Measurements from ENCODE around the gene PRAMEF12. TPM values are rescaled to one million over a fixed set of nuclear protein-coding genes. Genes with fewer than 3 reads are reported as not detected.
"Not testable (repeated sequence)": the region's sequence is repeated elsewhere in the genome, so short reads cannot be mapped to it uniquely, and the experiment has no call there.

The PRAMEF12 gene
- total RNA-seq, 1 experiment from 2014 or later: not detected

DNA sequence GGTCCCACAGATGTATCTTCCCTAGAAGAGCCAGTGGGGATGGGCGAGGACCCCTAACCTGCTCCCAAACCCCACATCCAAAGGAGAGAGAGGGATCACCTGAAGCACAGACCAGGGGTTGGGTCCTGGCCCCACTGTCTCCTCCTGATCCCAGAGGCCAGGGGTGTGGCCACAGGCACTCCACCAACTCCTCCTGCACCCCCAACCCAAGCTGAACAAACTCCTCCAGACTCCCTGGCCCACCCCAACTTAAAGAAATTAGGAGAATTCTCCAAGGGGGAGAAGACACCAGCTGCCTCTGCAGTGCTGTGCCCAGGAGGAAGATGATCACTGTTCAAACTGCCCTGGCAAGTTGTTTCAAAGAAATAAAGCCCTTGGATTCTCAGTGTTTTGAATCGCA, 4.5 kb upstream of the PRAMEF12 start:
- in situ Hi-C loops (cut with HindIII; ENCODE audit: low sequenced_read_pairs): no loop called here

DNA sequence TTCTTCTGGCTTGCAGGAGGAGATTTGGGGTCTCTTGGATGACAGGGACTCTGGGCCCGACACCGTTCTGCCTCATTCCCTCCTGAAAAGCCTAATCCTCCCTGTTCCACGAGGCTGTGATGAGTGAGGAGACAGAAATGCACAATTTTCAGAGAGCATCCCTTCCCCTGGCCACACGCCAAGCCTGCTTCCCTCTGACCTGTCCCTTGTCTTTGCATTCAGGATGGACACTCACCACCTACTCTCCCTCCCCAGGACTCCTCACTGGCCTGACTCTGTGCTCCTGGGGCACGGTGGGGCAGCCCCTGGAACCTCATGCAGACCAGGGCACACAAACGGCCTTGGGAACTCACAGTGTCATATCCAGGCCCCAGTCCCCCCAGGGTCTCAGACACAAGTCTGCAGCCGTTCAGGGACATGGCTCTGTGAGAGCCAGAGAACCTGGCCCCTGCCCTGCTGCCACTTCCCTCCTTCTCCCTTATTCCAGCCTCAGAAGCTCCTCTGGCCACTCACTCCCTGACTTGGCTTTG, 3.5 kb upstream of the PRAMEF12 start:
- in situ Hi-C loops (cut with HindIII; ENCODE audit: low sequenced_read_pairs): no loop called here
- no peak for DNase-seq (ENCODE audit: low spot score)

More for the DNA sequence above, 4.5 kb upstream of the PRAMEF12 start:
- no peak for DNase-seq (ENCODE audit: low spot score)

DNA sequence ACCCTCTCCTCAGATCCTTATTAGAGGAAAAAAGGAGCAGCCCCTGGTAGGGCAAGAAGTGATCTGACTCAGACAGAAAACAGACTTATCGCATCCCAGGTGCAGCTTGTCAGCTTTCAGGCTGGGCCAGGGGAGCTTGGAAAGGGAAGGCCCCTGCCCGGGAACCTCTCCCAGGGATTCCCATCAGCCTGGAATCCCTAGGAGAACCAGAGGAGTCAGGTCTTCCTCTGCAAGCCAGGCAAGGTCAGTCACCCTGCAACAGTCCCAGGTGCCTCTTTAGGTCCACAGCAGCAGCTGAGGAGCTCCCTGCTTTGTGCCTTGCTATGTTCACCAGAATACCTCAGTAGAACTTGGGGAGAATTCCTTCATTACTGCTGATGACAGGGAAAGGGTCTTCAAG, 2.9 kb upstream of the PRAMEF12 start:
- in situ Hi-C loops (cut with HindIII; ENCODE audit: low sequenced_read_pairs): no loop called here
- no peak for DNase-seq (ENCODE audit: low spot score)

DNA sequence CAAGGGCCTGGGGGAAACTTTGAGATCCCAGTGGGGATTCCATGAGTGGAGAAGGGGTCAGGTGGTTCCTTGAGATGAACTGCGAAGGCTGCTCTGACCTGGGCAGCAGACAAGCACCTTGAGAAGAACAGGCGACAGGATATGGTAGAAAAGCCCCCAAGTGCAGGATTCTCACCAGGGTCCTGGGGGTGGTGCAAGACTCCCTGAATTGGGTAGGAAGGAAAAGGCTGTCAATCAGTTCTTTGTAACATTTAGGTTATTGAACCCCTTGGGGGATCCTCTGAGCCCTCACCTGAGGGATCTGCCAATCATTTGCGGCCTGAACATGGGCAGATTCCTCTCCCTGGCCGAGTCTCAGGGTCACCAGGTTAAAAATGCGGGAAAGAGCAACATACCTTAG, 2.4 kb upstream of the PRAMEF12 start:
- no peak for DNase-seq (ENCODE audit: low spot score)
- in situ Hi-C loops (cut with HindIII; ENCODE audit: low sequenced_read_pairs): no loop called here

DNA sequence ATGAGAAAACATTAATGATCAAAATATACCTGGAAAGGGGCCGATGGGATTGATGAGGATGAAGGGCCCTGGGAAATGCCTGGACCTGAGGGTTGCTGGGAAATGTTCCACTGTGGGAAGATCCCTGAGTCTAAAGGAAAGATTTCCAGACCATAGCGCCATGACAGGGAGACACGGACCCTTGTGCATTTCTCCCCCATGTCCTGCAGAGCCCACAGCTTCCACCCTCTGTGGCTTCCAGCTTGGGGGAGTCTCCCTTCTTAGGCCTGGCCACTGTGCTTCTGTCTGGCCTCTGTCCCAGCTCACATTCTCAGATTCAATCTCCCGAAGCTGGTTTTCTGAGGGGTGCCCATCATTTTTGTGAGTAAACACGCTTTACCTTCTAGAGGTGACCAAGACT, 1.0 kb upstream of the PRAMEF12 start:
- no peak for DNase-seq (ENCODE audit: low spot score)
- in situ Hi-C loops (cut with HindIII; ENCODE audit: low sequenced_read_pairs): no loop called here

DNA sequence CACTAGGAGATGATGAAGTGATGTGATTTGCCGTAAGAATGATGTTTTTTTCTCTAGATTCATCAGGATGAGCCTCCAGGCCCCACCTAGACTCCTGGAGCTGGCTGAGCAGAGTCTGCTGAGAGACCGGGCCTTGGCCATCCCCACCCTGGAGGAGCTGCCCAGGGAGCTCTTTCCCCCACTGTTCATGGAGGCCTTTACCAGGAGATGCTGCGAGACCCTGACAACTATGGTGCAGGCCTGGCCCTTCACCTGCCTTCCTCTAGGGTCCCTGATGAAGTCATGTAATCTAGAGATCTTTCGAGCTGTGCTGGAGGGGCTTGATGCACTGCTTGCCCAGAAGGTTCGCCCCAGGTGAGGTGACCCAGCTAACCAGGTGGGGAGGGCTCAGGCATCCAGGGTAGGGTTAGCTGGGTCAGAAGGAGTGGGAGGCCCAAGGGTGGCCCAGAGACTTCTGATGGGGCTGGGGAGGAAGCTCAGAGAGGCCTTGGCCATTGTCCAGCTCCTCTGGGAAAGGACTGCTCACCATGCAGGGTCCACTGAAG, 1.3 kb downstream of the PRAMEF12 start:
- in situ Hi-C loops (cut with HindIII; ENCODE audit: low sequenced_read_pairs): no loop called here
- DNase-seq (ENCODE audit: low spot score): no peak

DNA sequence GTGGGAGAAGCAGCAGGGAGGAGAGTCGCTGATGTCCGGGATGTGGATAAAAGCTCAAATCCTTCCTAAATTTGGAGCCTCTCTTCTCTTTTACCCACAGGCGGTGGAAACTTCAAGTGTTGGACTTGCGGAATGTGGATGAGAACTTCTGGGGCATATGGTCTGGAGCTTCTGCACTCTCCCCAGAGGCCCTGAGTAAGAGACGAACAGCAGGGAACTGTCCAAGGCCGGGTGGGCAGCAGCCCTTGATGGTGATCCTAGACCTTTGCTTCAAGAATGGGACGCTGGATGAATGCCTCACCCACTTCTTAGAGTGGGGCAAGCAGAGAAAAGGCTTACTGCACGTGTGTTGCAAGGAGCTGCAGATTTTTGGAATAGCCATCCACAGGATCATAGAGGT, 1.9 kb downstream of the PRAMEF12 start:
- no peak for DNase-seq (ENCODE audit: low spot score)
- in situ Hi-C loops (cut with HindIII; ENCODE audit: low sequenced_read_pairs): no loop called here

DNA sequence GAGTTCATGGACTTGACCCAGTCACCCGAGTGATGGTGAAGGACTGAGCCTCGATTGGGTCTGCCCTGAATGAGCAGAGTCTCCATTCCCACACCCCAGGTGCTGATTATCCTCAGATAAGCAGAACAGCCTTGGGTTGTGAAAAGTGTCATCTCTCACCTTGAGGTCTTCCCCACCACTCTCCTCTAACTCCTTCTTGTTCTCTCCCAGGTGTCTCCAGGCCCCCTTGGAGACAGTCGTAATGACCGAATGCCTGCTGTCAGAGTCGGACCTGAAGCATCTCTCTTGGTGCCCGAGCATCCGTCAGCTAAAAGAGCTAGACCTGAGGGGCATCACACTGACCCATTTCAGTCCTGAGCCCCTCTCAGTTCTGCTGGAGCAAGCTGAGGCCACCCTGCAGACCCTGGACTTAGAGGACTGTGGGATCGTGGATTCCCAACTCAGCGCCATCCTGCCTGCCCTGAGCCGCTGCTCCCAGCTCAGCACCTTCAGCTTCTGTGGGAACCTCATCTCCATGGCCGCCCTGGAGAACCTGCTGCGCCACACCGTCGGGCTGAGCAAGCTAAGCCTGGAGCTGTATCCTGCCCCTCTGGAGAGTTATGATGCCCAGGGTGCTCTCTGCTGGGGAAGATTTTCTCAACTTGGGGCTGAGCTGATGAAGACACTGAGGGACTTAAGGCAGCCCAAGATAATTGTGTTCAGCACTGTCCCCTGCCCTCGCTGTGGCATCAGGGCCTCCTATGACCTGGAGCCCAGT, 3.4 kb downstream of the PRAMEF12 start:
- in situ Hi-C loops (cut with HindIII; ENCODE audit: low sequenced_read_pairs): no loop called here
- no peak for DNase-seq (ENCODE audit: low spot score)

DNA sequence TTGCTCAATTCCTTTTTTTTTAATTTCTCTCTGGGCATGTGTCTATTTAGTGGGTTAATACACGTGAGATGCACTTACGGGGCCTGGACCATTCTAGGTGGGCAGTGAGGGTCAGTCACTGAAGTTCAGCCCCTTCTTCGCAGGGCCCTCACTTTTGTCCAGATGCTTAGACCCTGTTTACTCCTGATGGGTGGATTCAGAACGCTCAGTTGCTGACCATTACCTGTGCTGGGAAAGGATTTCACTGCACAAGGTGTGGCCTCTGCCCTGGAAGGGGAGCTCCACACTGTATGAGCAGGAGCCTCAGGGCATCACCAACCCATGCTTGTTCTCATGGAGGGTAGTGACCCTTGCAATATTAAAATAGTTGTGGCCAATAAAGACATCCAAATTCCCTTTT, 4.5 kb downstream of the PRAMEF12 start:
- in situ Hi-C loops (cut with HindIII; ENCODE audit: low sequenced_read_pairs): no loop called here
- no peak for DNase-seq (ENCODE audit: low spot score)

DNA sequence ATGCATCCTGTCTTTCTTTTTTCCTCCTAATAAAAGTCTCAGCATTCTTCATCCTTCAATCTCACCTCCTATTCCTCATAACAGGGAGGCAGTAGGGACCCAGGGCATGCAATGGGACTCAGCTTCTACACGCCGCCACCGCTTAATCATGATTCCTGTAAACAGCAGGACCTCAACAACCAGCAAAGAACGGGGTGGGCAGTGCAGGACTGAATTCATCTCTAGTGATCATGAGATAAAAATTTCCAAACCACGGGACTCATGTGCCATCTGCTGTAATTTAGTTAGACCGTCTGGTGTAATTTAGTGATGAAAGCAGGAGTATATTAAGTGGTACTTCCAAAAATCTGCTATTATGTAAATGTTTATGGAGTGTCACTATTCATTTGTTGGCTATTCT, 5.4 kb downstream of the PRAMEF12 start:
- in situ Hi-C loops (cut with HindIII; ENCODE audit: low sequenced_read_pairs): no loop called here
- DNase-seq (ENCODE audit: low spot score): peak; percentile 13

DNA sequence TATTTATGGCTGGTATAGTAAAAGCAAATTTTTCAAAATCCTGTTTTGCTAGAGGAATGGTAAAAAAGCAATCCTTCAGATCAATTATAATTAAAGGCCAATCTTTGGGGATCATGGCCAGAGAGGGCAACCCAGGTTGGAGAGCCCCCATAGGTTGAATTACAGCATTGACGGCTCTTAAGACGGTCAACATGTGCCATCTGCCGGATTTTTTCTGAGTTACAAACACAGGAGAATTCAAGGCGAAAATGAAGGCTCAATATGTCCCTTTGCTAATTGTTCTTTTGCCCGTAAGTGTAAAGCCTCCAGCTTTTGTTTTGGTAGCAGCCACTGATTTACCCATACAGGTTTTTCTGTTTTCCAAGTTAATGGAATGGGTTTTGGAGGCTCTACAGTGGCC, 8.0 kb downstream of the PRAMEF12 start:
- DNase-seq (ENCODE audit: low spot score); in situ Hi-C loops (cut with HindIII; ENCODE audit: low sequenced_read_pairs): not testable (repeated sequence)

DNA sequence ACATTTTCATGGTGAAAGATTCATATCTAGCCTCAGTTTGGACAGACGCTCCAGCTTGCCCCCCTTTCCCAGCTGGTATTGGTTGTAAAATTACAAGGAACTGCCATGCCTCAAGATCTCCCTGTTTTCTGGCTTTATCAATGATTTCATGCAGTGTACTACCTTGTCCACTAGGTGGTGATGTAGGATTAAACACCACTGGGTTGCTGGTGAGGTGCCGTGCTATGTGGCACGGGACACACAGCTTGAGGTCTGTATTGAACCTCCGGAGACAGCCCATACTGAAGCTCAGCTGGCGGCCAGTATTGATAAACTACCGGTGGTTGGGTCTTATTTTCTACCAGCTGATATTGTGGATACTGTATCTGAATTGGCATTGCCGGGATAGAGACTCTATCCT, 10.2 kb downstream of the PRAMEF12 start:
- in situ Hi-C loops (cut with HindIII; ENCODE audit: low sequenced_read_pairs); DNase-seq (ENCODE audit: low spot score): not testable (repeated sequence)

DNA sequence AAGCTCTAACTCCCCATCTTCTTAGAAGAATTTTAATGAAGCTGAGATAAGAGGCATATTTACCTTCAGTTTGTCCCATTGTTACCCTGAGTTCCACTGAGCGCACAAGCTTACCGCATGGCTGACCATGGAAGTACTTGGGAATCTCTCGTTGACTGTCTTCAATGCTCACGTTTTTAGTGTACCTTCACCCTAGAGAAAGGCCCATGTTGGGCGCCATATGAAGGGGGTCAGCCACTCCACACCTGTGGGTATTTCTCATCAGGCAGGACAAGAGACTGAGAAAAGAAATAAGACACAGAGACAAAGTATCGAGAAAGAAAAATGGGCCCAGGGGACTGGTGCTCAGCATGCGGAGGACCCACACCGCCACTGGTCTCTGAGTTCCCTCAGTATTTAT, 11.2 kb downstream of the PRAMEF12 start:
- in situ Hi-C loops (cut with HindIII; ENCODE audit: low sequenced_read_pairs); DNase-seq (ENCODE audit: low spot score): not testable (repeated sequence)

DNA sequence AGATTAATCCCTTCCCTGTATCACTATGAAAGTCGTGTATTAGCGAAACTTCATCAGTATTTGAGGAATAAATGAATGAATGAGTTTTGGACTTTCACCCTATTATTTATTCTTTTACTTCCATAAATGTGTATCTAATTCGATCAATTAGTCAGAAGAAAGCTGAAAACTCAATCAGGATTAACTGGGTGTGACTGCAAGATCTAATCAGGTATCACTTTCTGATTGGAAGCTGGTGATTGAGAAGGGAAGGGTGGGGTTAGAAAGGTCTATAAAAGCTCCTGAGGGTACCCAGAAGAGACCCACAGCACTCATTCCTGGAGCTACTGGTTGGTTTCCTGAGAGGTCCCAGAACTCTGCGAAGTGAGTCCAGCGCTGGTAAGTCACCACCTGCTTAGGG, 17.6 kb downstream of the PRAMEF12 start, which contains the start of gene PRAMEF1:
PRAMEF1 (plus strand) TSS at position 301 of the 400 bp plus-strand sequence. CDS start 1,831 bp downstream, outside the sequence.
- DNase-seq (ENCODE audit: low spot score); in situ Hi-C loops (cut with HindIII; ENCODE audit: low sequenced_read_pairs): not testable (repeated sequence)

DNA sequence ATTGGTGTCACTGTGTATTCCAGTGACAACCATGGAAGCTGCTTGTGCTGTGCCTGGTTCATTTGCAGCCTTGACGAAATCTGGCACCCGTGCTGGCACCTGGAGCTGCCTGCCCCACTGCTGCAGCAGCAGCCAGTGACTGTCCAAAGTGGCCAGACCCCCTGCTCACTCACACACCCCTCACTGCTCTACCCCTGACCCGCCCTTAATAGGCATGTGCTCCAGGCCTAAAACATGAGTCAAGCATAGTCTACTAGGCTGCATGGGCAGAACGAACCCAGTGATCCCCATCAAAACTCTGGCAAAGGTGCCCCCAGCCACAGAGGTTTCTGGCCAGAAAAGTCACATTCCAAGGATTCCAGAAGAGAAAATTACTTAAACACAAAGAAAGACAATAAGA, 25.4 kb downstream of the PRAMEF12 start:
- no peak for DNase-seq (ENCODE audit: low spot score)
- in situ Hi-C loops (cut with HindIII; ENCODE audit: low sequenced_read_pairs): no loop called here

DNA sequence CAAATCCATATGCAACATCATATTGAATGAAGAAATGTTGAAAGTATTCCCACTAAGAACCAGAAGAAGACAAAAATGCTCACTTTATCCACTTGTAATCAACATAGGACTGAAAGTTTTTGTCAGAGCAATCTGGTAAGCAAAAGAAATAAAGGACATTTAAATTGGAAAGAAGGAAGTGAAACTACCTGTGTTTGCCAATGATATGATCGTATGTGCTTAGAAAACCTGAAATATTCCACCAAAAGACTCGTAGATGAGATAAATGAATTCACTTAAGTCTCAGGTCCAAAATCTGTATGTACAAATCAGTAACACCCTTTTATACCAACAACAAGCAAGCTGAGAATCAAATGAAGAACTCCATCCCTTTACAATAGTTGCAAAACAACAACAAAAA, 26.2 kb downstream of the PRAMEF12 start:
- in situ Hi-C loops (cut with HindIII; ENCODE audit: low sequenced_read_pairs): no loop called here
- DNase-seq (ENCODE audit: low spot score): no peak

DNA sequence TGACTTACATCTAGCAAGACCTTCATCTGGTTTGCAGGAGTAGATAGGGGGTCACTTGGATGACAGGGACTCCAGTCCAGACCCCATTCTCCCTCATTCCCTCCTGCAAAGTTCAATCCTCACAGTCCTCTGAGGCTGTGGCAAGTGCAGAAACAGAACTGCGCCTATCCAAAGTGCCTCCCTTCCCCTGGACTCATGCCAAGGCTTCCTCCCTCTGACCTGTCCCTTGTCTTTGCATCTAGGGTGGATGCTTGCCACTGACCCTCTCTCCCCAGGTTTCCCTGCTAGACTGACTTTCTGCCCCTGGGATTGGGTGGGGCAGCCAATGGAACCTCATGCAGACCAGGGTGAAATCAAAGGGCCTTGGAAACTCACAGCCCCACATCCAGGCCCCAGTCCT, 36.4 kb downstream of the PRAMEF12 start:
- in situ Hi-C loops (cut with HindIII; ENCODE audit: low sequenced_read_pairs): no loop called here
- no peak for DNase-seq (ENCODE audit: low spot score)

DNA sequence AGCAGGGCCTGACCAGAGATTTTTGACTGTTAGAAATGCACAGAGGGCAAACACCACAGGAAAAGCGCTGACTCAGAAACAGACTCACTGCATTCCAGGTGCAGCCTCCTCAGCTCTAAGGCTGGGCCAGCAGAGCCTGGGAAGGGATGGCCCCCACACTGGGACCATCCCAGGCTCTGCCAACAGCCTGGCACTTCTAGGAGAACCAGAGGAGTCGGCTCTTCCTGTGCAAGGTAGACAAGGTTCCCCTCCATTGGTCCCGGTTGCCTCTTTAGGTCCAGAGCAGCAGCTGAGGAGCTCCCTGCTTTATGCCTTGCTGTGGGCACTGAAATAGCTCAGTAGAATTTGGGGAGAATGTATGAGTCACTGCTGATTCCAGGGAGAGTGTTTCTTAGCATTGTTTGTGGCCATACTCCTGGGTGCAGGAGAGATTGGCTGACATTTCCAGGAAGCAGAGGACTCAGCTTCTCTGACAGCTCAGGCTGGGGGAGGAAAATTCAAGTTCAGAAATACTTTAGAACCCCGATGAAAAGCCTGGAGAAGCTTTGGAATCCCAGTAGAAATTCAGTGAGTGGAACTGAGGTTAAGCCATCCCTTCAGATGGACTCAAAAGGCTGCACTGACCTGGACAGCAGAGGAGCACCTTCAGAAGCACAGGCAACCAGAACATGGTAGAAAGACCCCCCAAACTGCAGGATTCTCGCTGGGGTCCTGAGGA, 37.3 kb downstream of the PRAMEF12 start:
- no peak for DNase-seq (ENCODE audit: low spot score)
- in situ Hi-C loops (cut with HindIII; ENCODE audit: low sequenced_read_pairs): no loop called here

DNA sequence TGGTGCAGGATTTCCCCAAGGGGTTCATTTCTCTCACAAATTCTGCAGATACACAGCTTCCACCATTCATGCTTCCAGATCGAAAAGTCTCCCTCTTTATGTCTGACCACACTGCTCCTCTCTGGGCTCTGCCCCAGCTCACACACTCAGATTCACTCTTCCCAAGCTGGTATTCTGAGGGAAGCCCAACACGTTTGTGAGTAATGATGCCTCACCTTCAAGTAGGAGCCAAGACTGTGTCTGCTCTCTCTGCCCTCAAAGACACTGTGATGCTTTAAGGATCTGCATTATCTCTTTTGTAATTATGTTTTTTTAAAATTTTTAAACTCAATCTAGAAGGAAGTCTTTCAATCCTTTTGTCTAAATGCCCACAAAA, 37.9 kb downstream of the PRAMEF12 start:
- in situ Hi-C loops (cut with HindIII; ENCODE audit: low sequenced_read_pairs): no loop called here
- no peak for DNase-seq (ENCODE audit: low spot score)

DNA sequence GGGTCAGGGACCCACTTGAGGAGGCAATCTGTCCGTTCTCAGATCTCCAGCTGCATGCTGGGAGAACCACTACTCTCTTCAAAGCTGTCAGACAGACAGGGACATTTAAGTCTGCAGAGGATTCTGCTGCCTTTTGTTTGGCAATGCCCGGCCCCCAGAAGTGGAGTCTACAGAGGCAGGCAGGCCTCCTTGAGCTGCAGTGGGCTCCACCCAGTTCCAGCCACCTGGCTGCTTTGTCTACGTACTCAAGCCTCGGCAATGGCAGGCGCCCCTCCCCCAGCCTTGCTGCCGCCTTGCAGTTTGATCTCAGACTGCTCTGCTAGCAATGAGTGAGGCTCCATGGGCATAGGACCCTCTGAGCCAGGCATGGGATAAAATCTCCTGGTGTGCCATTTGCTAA, 45.5 kb downstream of the PRAMEF12 start:
- in situ Hi-C loops (cut with HindIII; ENCODE audit: low sequenced_read_pairs); DNase-seq (ENCODE audit: low spot score): not testable (repeated sequence)

All from G401 (cell line).